ENCODE data around the gene EWSR1.
A peak's percentile ranks its signal among the peaks of the same experiment; 100 is the strongest.
"Not testable (repeated sequence)": the region's sequence is repeated elsewhere in the genome, so short reads cannot be mapped to it uniquely, and the experiment has no call there.

Gene EWSR1

DNA sequence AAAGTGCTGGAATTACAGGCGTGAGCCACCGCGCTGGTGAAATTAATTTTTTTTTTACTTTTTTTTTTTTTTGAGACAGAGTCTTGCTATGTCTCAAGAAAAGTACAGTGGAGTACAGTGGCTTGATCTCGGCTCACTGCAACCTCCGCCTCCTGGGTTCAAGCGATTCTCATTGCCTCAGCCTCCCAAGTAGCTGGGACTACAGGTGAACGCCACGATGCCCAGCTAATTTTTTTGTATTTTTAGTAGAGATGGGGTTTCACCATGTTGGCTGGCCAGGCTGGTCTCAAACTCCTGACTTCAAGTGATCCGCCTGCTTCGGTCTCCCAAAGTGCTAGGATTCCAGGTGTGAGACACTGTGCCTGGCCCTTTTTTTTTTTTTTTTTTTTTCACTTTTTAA lies 20.2 kb upstream of the EWSR1 start:
- not testable (repeated sequence) for DNase-seq

DNA sequence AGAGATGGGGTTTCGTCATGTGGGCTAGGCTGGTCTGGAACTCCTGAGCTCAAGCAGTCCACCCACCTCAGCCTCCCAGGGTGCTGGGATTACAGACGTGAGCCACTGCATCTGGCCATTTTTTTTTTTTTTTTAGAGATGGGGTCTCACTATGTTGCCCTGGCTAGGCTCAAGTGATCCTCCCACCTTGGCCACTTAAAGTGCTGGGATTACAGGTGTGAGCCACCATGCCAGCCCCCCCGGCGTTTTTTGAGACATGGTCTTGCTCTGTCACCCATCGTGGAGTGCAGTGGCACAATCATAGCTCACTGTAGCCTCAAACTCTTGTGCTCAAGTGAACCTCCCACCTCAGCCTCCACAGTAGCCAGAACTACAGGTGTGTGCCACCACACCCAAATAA lies 16.8 kb upstream of the EWSR1 start:
- DNase-seq = no peak

DNA sequence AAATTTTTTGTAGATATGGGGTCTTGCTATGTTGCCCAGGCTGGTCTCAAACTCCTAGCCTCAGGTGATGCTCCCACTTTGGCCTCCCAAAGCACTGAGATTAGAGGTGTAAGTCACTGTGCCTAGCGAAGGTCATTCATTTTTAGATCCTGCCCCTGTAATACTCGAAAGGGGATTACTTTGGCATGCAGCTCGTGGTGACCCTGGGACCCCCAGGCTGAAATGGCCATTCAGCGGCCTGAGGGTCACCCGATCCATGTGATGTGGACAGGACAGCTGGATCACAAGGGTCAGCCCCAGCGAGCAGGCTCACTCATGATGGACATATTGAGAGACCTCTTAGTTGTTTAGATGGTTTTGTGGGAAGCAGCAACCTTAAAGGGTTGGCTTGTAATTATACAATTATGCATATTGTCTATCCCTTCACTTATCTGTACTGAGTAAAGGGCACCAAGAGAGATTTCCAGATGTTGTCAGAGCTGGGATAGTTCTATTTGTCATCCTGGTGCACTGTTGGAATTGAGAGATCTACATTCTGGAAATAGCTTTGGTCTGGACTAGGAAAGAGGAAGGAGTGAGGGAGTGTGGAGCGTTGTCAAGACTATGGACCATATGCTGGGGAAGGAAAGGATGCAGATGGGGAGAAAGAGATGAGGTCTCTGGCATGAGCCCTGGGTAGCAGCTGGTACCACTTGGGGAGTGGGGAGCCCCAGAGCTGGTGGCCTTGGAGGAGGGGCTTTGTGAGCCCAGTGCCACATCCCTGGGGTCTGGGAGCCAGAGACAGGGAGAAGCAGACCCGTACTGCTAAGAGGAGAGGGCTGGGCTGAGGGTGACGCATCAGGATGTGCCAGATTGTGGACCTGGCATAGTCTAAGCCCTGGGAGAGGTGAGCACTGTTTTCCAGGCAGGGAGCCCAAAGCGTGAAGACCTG lies 15.8 kb upstream of the EWSR1 start:
- no peak for DNase-seq

DNA sequence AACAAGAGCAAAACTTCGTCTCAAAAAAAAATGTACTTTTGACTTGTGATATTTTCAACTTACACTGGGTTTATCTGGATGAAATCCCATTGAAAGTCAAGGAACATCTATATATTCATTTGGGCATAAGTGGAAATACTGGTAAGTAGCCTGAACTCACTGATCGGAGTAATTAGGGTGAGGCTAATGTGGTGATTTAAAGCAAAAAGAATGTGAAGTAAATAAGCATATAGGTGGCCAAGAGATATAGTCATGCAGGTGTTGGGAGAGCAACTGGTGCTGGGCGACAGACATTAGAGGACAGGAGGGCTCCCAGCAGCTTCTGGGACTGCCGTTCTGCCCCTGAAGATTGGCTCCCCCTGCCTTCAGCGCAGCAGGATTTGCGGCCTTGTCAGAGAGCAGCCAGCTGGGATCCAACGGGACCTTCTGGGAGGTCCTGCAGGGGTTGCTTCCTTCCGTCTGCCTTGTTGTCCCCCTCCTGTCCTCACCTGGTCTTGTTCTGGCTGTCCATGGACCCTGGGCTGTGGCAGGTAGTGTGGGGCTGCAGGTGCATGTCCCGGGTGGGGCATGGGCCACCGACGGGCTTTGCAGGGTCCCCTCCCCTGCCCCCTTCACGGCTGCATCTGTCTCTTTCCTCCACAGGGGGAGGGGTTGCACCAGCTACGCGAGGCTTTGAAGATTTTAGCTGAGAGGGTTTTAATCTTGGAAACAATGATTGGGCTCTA lies 14.3 kb upstream of the EWSR1 start:
- no peak for DNase-seq

- no peak for DNase-seq
These were observed 13.8 kb upstream of the EWSR1 start for GRCh38 chr22:29254286-29254660.

DNA sequence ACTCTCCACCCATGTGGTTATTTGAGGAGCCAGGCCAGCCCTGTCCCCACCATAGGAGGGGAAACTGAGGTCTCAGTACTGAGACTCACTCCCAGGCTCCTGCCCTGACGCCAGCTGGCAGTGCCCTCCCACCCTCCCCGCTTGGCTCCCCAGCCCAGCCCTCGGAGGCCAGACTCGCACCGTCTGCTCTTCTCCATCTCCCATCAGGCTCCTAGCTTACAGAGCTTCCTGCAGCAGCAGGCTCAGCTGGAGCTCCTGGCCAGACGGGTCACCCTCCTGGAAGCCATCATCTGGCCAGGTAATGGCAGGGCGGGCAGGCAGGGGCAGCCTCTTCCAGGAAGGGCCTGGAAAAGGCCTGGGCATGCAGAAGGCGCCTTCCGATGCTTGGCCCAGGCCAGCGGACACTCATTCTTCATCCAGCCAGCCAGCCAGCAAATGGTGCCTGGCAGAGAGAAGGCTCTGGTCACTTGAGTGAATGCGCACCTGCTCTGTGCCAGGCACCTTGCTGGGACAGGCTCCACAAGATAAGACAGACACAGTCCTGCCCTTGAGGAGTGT lies 12.9 kb upstream of the EWSR1 start:
- no peak for DNase-seq

GRCh38 chr22:29256606-29257325 lies 11.3 kb upstream of the EWSR1 start:
- no peak for DNase-seq

GRCh38 chr22:29257751-29258181 lies 10.3 kb upstream of the EWSR1 start:
- DNase-seq = no peak

DNA sequence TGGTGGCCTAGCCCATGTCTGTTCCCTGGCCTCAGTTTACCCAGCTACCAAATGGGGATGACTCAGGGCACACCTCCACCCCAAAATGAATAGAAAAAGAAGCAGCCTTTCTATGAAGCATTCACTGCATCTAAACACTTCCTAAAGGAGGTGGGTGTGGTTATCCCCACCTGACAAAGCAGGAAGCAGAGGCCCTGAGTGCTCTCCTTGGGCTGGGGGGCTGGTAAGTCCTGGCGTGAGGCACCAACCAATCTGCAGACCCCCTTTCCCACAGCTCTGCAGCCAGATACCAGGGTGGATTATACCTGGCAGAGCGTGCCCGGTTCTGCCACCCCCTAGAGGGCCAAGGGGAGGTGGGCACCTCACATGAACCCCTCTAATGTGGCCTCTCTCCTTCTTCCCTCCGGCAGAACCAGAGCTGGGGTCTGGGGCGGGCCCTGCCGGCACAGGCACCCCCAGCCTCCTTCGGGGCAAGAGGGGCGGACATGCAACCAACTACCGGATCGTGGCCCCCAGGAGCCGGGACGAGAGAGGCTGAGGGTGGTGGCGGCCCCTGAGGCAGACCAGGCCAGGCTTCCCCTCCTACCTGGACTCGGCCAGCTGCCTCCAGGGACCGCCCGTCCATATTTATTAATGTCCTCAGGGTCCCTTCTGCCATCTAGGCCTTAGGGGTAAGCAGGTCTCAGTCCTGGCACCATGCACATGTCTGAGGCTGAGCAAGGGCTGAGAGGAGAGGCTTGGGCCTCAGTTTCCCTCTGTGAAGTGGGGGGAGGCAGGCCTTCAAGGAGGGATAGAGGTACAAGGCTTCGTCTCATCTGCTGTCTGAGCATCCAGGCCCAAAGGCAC lies 9.4 kb upstream of the EWSR1 start:
- no peak for DNase-seq

DNA sequence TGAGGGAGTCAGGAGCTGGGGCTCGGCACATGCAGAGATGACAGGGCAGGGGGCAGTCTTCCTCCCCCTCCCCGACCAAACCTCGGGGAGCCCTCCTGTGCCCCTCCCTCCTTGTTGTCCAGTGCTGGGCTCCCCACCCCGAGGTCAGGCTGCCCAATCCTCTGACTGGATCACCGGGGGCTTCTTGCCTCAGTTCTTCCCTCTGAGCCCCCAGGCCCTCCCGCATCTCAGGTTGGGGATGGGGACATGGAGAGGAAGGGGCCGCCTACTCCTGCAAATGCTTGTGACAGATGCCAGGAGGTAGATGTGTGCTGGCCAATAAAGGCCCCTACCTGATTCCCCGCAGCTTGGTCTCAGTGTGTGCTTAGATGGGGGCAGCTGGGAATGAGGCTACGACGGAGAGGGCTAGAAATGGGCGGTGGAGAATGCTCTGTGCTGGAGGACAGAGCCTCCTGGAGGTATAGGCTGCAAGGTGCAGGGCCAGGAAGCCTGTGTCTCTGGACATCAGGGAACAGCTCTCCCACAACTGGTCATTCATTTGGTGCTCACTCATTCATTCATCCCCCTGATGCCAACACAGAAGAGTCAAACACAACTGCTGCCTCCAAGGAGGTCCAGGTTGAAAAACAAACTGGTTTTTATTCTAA lies 8.7 kb upstream of the EWSR1 start:
- no peak for DNase-seq

DNA sequence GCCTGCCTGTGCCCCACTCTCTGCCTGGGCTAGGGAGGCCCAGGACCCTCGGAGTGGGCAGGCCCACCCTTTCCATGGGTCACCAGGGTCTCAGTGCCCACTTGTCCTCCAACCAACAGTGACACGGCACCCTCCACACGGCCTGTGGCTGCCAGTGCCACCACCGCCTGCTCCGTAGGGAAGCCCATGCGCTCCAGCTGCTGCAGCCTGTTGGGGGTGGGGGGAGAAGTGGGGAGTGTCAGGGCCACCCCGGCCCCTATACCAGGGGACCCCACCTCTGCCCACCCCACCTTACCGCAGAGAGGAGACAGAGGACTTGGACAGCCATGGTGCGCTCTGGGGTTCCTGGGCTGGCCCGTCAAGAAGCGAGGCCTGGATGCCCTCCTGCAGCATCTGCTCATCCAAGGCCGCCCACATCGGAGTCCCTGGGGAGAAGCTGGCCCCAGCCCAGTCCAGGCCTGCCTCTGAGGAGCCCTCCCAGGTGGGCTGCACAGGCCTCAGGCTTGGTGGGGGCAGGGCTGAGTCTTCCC lies 8.0 kb upstream of the EWSR1 start:
- no peak for DNase-seq

DNA sequence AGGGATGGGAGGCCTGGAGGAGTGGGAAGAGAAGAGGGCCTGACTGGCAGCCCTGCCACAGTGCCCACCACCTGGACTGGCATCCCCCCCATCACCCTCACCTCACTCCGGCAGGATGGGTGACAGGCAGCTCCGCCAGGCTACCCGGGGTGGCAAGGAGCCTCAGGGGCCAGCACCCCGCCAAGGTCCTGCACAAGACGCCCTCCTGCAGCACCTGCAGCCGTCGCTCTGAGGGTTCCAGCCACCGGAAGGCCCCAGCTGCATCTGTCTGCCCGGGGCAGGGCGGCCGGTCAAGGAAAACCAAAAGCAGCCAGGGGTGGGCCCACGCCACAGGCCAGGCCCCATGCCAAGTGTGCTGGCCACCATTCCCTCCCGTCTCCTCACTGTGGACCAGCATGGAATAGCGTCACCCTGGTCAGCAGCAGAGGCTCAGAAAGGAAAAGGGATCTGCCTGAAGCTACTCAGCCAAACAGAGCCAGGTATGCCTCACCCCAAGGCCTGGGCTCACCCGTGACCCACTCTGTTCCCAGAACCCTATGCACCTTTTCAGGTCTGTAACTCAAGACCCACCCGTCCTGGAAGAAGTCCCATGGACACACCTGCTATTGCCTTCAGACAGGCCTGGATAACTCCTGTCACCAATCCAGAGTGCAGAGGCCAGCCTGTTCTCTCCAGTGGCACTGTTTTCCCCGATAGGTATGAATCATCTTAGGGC lies 7.3 kb upstream of the EWSR1 start:
- no peak for DNase-seq

DNA sequence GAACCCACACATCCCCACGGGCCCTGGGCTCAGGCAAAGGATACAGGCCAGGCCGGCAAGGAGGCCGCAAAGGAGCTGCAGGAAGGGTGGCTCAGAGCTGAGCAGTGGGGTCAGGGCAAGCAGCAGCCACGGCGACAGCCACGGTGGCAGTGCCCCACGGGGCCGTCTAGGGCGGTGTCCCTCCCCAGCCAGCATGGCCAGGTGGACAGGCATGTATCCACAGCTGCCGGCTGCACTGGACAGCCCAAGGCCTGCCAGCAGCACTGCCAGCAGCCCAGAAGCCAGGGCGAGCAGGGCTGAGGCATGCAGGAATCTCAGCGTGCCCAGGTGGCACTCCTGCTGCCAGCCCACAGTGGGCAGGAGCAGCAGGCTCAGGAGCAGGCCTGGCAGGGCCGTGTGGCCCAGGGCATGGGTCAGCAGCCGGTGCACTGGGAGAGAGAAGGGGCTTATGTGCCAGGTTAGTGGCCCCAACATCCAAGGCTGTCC lies 4.2 kb upstream of the EWSR1 start:
- DNase-seq = no peak

GRCh38 chr22:29265305-29265704 lies 2.8 kb upstream of the EWSR1 start:
- DNase-seq = no peak

- DNase-seq = no peak
These were observed 2.1 kb upstream of the EWSR1 start for GRCh38 chr22:29265929-29266328.

GRCh38 chr22:29266564-29267461 lies 1.3 kb upstream of the EWSR1 start:
- DNase-seq = peak; percentile 24

DNA sequence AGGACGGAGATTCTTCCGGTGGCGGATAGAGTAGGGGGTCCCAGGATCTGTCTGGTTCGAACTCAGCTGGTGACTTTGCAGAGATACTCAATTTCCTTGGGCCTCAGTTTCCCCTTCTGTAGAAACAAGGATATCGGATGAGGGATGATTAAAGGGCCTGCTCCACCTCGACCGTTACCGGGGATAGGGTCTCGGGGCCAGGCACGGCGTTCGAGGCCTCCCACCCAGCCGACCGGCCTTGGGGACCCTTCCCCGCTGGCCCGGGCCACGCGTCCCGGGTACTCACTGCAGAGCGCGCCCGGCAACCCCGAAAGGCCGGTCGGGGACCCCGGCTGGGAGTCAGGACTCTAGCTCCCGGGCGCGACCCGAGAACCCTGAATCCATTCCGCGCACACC lies 608 bp upstream of the EWSR1 start:
- no peak for DNase-seq

GRCh38 chr22:29268511-29269229 lies 602 bp downstream of the EWSR1 start:
- DNase-seq = peak; percentile 64

DNA sequence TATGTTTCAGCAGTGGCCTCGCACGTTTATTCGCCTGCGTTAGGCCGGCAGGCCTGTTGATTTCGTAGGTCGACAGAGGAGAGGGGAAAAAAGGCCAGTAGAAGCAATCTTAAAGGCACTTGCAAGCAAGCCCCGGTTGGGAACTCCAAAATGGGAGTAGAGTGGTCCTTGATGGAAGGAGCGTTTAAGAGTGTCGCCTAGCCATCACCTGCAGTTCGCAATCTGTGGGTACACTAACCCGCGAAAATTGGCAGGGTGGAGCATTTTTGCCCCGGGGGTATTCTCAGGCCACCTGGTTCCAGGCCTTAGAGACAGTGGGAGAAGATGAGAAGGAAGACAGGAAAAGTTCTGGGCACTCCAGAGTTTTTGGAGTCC lies 1.1 kb downstream of the EWSR1 start:
- peak; percentile 24 for DNase-seq
